Skin epidermis (tissue), 12 donors: ENCODE data around the gene ACOT4.
"Not testable (repeated sequence)": the region's sequence is repeated elsewhere in the genome, so short reads cannot be mapped to it uniquely, and the experiment has no call there.

Source experiments
- H3K27ac ChIP-seq, 21 experiments: fragments of 200-600 bp; sonication (generic) in 11 of 21; one replicate each; pipeline ENCODE4 v1.5.0; 2020; ENCODE audit warnings: mild to moderate bottlenecking in 3 of 21, inconsistent platforms in 2 of 21, moderate library complexity in 2 of 21
- H3K4me3 ChIP-seq, 7 experiments: fragments of 200-600 bp; sonication (generic) in 2 of 7; one replicate each; pipeline ENCODE4 v1.5.0; 2020; ENCODE audit warnings: inconsistent platforms in 2 of 7, mild to moderate bottlenecking in 2 of 7, moderate library complexity in 1 of 7

Gene ACOT4, protein sequence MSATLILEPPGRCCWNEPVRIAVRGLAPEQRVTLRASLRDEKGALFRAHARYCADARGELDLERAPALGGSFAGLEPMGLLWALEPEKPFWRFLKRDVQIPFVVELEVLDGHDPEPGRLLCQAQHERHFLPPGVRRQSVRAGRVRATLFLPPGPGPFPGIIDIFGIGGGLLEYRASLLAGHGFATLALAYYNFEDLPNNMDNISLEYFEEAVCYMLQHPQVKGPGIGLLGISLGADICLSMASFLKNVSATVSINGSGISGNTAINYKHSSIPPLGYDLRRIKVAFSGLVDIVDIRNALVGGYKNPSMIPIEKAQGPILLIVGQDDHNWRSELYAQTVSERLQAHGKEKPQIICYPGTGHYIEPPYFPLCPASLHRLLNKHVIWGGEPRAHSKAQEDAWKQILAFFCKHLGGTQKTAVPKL

DNA sequence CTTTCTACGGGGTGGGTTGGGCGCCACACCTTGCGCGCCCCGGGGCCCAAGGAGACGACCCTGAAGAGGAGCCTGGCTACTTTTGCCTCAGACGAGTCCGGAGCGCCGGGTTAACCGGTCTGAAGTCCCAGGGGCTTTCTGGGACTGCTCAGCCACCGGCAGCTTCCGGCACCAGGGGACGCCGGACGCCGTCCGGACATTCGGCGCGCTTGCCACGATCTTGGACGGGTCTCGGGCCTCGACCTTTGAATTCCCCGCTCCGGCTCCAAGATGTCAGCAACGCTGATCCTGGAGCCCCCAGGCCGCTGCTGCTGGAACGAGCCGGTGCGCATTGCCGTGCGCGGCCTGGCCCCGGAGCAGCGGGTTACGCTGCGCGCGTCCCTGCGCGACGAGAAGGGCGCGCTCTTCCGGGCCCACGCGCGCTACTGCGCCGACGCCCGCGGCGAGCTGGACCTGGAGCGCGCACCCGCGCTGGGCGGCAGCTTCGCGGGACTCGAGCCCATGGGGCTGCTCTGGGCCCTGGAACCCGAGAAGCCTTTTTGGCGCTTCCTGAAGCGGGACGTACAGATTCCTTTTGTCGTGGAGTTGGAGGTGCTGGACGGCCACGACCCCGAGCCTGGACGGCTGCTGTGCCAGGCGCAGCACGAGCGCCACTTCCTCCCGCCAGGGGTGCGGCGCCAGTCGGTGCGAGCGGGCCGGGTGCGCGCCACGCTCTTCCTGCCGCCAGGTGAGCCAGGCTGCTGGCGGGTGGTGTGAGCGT, at the start of gene ACOT4:
Gene ACOT4, plus strand, starts transcription at position 184 of the 760 bp plus-strand sequence. Its CDS starts 87 bp downstream, at position 271.
- Histone ChIP-seq H3K4me3 (peak within 1 kb of the TSS; percentile 43 to 67 (median 49)), H3K27ac (peak within 1 kb of the TSS in 16 of 21 experiments; percentile 0 to 81 (median 49))

DNA sequence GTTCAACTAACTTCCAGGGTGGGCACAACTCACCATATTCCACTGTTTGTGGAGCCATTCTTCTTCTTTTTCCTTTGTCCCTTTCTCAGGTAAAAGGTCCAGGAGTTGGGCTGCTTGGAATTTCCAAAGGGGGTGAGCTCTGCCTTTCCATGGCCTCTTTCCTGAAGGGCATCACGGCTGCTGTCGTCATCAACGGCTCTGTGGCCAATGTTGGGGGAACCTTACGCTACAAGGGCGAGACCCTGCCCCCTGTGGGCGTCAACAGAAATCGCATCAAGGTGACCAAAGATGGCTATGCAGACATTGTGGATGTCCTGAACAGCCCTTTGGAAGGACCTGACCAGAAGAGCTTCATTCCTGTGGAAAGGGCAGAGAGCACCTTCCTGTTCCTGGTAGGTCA, 48.7 kb upstream of the ACOT4 start:
- not testable (repeated sequence) for H3K27ac ChIP-seq, H3K4me3 ChIP-seq

DNA sequence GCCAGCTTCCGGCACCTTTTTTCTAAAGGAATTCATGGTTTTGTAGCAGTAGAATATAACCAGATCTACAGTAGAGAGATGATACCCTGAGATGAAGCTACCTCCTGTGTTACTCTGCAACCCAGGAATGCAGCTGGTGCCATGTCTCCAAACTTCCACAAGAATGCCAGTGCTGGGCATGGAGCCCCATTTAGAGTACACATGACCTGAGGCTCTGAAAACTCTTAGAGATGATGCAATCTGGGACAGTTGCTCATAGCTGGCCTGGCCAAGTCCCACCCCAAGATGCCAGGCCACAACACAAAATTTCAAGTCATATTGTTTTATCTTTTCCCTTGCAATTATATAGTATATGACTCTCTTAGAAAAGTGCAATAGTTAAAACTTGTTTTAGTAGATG, 46.3 kb upstream of the ACOT4 start:
- H3K4me3 ChIP-seq, H3K27ac ChIP-seq: not testable (repeated sequence)

DNA sequence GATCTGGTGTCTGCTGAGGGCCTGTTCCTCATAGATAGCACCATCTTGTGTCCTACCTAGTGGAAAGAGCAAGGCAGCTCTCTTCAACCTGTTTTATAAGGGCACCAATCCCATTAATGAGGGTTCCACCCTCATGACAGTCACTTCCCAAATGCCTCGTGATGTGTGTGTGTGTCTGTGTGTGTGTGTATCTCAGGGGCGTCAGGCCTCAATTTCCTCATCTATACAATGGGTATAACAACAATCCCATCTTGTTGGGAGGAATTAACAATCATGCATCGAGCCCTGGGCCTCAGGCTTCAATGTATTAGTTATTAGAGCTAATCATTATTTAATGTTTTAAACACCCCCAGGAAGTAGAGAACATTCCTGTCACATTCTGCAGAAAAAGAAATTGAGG, 42.6 kb upstream of the ACOT4 start:
- H3K27ac ChIP-seq, H3K4me3 ChIP-seq: not testable (repeated sequence)

DNA sequence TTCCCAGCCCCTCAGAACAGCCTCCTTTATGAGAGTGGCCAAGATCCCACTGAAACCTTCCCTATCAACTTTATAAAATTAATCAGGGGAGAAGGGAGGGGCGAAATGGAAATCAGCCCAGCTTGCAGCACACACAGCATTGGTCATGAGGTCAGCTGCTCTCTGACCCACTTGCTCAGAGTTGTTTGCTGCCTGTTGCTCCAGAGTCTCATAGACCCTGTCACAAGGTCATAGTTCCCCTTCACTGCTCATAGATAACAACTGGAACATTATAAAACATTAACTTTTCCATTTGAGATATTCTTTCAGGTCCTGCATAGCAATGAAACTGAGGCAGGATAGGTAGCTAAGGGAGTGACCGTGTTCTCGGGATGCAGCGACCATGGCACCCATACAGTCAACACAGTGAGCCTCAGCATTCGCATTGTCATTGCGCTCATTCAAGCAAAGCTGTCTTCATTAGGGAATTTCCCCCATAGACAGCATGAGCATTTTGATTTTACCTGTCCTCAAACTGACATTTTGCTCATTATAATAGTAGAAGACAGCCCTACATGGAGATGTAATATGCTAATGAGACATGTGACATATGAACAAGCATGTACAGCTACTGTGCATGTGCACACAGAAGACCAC, 41.7 kb upstream of the ACOT4 start:
- H3K4me3 ChIP-seq, H3K27ac ChIP-seq: not testable (repeated sequence)

DNA sequence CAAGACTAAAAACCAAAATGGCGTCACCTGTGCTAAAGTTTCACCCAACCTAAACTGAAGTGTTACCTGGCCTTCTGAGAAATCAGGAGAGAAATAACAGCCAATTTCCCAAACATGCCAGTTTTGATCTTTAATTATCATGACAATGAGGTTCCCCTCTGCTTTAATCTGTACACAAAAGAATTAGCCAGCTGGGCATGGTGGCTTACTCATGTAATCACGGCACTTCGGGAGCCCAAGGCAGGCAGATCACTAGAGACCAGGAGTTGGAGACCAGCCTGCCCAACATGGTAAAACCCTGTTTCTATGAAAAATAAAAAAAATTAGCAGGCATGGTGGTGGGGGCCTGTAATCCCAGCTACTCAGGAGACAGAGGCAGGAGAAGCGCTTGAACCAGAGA, 37.8 kb upstream of the ACOT4 start:
- Histone ChIP-seq H3K4me3 (no peak overlapping the region), H3K27ac (no peak overlapping the region)

DNA sequence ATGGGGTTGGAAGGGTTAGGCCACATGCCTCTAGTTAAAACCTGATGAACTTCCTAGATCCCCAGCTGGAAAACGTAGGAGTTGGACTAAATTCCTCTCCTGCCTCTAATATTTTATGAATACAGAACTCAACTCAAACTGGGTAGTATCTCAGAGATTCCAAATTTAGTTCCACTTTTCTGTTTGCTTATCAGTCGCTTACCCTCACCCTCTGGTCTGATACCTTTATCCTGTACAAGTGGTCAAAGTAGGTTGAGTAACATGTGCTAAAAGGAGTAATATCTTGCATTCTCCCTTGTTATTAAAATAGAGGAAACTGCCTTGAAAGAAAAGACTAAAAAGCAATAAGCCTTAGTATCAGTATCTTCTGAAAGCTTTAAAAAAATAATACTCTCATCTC, 34.5 kb upstream of the ACOT4 start:
- not testable (repeated sequence) for H3K4me3 ChIP-seq, H3K27ac ChIP-seq

DNA sequence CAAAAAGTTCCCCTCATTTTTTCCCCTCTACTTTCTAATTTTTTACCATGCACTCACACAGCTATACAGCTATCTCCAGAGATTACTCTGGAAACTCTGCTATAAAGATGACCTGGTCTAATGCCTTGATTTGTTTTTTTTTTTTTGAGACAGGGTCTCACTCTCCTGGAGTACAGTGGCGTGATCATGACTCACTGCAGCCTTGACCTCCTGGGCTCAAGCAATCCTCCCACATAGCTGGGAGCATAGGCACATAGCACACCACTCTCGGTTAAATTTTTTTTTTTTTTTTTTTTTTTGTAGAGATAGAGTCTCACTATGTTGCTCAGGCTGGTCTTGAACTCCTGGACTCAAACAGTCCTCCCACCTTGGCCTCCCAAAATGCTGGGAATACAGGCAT, 33.4 kb upstream of the ACOT4 start:
- not testable (repeated sequence) for H3K27ac ChIP-seq, H3K4me3 ChIP-seq

DNA sequence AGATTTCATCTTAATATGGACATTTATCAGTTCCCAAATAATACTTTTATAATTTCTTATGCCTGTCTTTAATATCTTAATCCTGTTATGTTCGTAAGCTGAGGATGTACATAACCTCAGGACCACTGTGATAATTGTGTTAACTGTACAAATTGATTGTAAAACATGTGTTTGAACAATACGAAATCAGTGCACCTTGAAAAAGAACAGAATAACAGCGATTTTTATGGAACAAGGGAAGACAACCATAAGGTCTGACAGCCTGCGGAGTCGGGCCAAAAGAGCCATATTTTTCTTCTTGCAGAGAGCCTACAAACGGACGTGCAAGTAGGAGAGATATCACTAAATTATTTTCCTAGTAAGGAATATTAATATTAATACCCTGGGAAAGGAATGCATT, 29.4 kb upstream of the ACOT4 start:
- H3K27ac ChIP-seq, H3K4me3 ChIP-seq: not testable (repeated sequence)

DNA sequence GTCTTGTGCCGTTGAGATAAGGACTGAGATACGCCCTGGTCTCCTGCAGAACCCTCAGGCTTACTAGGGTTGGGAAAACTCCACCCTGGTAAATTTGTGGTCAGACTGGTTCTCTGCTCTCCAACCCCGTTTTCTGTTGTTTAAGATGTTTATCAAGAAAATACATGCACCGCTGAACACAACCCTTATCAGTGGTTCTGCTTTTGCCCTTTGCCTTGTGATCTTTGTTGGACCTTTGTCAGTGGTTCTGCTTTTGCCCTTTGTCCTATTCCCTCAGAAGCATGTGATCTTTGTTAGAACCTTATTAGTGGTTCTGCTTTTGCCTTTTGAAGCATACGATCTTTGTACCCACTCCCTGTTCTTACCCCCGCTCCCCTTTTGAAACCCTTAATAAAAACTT, 29.0 kb upstream of the ACOT4 start:
- H3K4me3 ChIP-seq, result not testable (repeated sequence)

DNA sequence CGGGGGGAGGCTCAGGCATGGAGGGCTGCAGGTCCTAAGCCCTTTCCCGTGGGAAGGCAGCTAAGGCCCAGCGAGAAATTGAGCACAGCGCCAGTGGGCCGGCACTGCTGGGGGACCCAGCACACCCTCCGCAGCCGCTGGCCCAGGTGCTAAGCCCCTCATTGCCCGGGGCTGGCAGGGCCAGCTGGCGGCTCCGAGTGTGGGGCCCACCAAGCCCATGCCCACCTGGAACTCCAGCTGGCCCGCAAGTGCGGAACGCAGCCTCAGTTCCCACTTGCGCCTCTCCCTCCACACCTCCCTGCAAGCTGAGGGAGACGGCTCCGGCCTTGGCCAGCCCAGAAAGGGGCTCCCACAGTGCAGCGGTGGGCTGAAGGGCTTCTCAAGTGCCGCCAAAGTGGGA, 25.2 kb upstream of the ACOT4 start:
- H3K27ac ChIP-seq, H3K4me3 ChIP-seq: not testable (repeated sequence)

More for the DNA sequence above, 29.0 kb upstream of the ACOT4 start:
- H3K27ac ChIP-seq, result not testable (repeated sequence)

DNA sequence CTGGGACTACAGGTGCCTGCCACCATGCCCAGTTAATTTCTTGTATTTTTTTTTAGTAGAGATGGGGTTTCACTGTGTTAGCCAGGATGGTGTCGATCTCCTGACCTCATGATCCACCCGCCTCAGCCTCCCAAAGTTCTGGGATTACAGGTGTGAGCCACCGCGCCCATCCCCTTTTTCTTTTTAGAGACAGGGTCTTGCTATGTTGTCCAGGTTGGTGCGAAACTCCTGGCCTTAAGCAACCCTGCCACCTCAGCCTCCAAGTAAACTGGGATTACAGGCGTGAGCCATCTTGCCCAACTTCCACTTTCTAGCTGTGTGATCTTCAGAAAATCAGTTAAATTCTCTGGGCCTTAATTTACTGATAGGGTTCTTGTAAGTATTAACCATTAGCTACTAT, 24.7 kb upstream of the ACOT4 start:
- H3K27ac ChIP-seq, result not testable (repeated sequence)

DNA sequence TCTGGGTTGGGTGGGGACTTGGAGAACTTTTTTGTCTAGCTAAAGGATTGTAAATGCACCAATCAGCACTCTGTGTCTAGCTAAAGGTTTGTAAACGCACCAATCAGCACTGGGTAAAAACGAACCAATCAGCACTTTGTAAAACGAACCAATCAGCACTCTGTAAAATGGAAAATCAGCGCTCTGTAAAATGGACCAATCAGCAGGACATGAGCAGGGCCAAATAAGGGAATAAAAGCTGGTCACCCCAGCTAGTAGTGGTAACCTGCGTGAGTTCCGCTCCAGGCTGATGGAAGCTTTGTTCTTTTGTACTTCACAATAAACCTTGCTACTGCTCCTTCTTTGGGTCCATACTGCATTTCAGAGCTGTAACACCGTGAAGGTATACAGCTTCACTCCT, 24.3 kb upstream of the ACOT4 start:
- Histone ChIP-seq H3K4me3 (peak overlapping the region in 1 of 7 experiments; percentile 52), H3K27ac (no peak overlapping the region)

More for the DNA sequence above, 24.7 kb upstream of the ACOT4 start:
- not testable (repeated sequence) for H3K4me3 ChIP-seq

DNA sequence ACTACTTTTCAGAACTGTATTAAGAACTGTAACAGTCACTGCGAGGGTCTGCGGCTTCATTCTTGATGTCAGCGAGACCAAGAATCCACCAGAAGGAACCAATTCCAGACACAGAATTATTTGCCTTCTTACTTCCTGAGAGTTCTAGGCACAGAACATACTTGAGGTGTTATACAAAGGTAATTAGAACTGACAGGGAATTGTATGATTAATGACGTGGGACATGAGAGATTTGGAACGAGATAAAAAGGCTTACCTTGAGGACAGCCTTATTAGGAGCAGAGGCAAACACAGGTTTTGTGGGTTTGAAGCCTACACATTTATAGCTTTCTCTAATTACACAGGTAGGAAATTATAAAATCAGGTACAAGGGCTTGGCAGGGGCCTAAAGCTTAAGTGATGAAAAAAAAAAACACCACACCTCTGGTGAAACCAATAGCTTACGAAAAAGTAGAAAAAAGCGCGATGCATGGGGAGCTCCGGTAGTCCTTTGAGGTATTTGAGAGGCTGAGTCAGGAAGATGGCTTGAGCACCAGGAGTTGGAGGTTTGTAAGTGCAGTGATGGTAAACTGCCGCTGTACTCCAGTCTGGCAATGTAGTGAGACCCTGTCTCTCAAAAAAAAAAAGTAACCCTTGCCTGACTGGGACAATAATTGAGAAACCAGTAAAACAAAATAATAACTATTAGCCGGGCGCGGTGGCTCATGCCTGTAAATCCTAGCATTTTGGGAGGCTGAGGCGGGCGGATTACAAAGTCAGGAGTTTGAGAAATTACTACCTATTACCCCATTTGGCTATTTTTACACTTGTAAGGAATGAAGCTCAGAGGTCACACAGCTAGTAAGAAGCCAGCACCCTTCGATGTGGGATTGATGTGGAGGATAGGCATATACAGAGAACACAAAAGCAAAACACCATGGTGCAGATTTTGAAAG, 23.5 kb upstream of the ACOT4 start:
- peak overlapping the region; percentile 44 to 73 (median 52) for H3K4me3 ChIP-seq
- peak overlapping the region in 20 of 21 experiments; percentile 76 to 95 (median 89) for H3K27ac ChIP-seq

DNA sequence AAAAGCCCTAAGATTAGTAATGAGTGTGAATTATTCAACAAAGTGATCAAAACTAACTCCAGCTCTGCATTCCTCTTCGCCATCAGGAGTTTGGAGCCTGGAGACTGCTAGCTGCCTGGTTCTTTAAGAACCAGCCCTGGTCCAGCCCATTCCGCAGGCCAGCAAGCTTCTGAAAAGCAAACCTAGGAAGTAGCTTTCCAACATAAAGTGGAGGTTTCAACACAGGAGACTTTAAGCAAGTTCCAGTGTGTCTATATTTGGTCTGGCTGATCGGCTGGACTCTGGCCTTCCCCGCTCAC, 22.8 kb upstream of the ACOT4 start:
- H3K27ac ChIP-seq, result peak overlapping the region in 20 of 21 experiments; percentile 76 to 95 (median 89)
- peak overlapping the region; percentile 44 to 73 (median 52) for H3K4me3 ChIP-seq

DNA sequence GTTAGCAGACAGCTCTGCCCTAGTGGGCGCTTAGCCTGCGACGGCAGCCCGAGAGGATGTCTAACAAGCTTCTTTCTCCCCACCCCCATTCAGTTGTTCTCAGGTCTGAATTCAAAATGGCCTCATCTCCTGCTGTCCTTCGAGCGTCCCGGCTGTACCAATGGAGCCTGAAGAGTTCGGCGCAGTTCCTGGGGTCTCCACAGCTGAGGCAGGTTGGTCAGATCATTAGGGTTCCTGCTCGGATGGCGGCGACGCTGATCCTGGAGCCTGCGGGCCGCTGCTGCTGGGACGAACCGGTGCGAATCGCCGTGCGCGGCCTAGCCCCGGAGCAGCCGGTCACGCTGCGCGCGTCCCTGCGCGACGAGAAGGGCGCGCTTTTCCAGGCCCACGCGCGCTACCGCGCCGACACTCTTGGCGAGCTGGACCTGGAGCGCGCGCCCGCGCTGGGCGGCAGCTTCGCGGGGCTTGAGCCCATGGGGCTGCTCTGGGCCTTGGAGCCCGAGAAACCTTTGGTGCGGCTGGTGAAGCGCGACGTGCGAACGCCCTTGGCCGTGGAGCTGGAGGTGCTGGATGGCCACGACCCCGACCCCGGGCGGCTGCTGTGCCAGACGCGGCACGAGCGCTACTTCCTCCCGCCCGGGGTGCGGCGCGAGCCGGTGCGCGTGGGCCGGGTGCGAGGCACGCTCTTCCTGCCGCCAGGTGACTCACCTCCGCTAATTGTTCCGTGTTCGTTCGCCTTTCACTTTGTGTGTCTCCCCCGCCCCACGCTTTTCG, 22.3 kb upstream of the ACOT4 start, which contains the start of gene ACOT2:
Gene ACOT2, plus strand, starts transcription at position 29 of the 774 bp plus-strand sequence. Its CDS starts 28 bp downstream, at position 57.
- Histone ChIP-seq H3K4me3 (peak within 1 kb of the TSS; percentile 44 to 73 (median 52)), H3K27ac (peak within 1 kb of the TSS; percentile 75 to 95 (median 89))

DNA sequence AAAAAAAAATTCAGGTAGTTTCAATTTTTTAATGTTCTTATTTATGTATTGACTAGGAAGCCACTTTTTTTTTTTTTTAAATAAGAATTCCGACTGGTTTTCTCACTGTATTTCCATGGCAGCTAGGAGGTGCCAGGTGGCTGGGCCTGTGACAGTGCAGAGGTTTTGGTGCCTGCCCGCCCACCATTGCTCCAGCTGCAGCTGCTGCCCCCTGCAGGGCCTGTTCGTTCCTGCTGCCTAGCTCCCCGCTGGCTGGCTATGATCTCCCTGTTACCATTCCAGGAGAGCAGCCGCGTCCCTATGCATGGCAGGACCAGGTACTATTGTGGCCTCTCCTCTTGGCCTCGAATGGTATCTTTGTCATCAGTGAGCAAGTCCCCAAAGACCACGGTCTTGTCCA, 20.8 kb upstream of the ACOT4 start:
- not testable (repeated sequence) for H3K27ac ChIP-seq
- peak overlapping the region in 1 of 7 experiments; percentile 52 for H3K4me3 ChIP-seq

DNA sequence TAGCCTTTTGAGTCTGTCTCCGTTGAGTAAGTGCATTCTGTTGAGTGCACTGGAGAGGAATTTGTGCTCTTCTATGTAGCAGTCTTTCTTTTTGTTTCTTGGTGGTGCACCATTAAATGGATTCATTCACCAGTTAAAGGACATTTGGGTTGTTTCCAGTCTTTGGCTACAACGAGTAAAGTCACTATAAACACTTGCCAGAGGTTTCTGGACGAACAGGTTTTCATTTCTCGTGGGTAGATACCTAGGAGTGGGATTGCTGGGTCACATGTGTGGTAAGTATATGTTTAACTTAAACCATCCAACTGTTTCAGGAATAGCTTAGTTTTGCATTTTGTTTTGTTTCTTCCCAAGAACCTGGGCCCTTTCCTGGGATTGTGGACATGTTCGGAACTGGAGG, 18.6 kb upstream of the ACOT4 start:
- not testable (repeated sequence) for H3K27ac ChIP-seq, H3K4me3 ChIP-seq

DNA sequence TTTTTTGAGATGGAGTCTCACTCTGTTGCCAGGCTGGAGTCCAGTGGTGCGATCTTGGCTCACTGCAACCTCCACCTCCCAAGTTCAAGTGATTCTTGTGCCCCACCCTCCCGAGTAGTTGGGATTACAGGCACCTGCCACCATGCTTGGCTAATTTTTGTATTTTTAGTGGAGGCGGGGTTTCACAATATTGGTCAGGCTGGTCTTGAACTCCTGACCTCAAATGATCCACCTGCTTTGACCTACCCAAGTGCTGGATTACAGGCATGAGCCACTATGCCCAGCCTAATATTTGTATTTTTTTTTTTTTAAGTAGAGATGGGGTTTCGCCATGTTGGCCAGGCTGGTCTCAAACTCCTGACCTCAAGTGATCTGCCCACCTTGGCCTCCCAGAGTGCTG, 17.9 kb upstream of the ACOT4 start:
- H3K27ac ChIP-seq, H3K4me3 ChIP-seq: not testable (repeated sequence)
